GM18502 (cell line): ENCODE measurements around the gene SCFD2.
A peak's percentile ranks its signal among the peaks of the same experiment; 100 is the strongest.

ENCODE experiments used
- ATAC-seq: cut with Tn5 transposase; IDR thresholded peaks from one replicate; pipeline ENCODE4 v1.9.1; 2021; ENCODE audit warnings: mild to moderate bottlenecking; ENCODE audit not compliant: unreplicated experiment, poor library complexity

SCFD2 gene

GRCh38 chr4:53121264-53121865, 244.5 kb downstream of the SCFD2 start:
- no peak for ATAC-seq

GRCh38 chr4:53120778-53121177, 245.1 kb downstream of the SCFD2 start:
- ATAC-seq, result no peak

GRCh38 chr4:53119680-53120079, 246.2 kb downstream of the SCFD2 start:
- ATAC-seq, result no peak

GRCh38 chr4:53118676-53119075, 247.2 kb downstream of the SCFD2 start:
- no peak for ATAC-seq

GRCh38 chr4:53116954-53117353, 248.9 kb downstream of the SCFD2 start:
- peak; percentile 57 for ATAC-seq

- no peak for ATAC-seq
Measured at GRCh38 chr4:53113431-53114225, 252.2 kb downstream of the SCFD2 start.

- no peak for ATAC-seq
Measured at GRCh38 chr4:53105313-53105712, 260.5 kb downstream of the SCFD2 start.

GRCh38 chr4:53103481-53103880, 262.4 kb downstream of the SCFD2 start:
- no peak for ATAC-seq

- no peak for ATAC-seq
Measured at GRCh38 chr4:53101191-53101581, 264.7 kb downstream of the SCFD2 start.

GRCh38 chr4:53100501-53101190, 265.2 kb downstream of the SCFD2 start:
- no peak for ATAC-seq

GRCh38 chr4:53098681-53099121, 267.2 kb downstream of the SCFD2 start:
- ATAC-seq, result no peak

GRCh38 chr4:53094040-53094439, 271.8 kb downstream of the SCFD2 start:
- ATAC-seq, result no peak

- no peak for ATAC-seq
Measured at GRCh38 chr4:53089936-53090729, 275.7 kb downstream of the SCFD2 start.

GRCh38 chr4:53088152-53088551, 277.7 kb downstream of the SCFD2 start:
- no peak for ATAC-seq

- no peak for ATAC-seq
Measured at GRCh38 chr4:53076374-53076958, 289.4 kb downstream of the SCFD2 start.

- ATAC-seq, result peak; percentile 65
Measured at GRCh38 chr4:53075162-53075785, 290.6 kb downstream of the SCFD2 start.

GRCh38 chr4:53068755-53069330, 297.0 kb downstream of the SCFD2 start:
- ATAC-seq, result no peak

- ATAC-seq, result no peak
Measured at GRCh38 chr4:53067125-53067802, 298.6 kb downstream of the SCFD2 start.

GRCh38 chr4:53066155-53066554, 299.7 kb downstream of the SCFD2 start:
- ATAC-seq, result no peak
